ENCODE results near the gene CLEC7A.
A peak's percentile ranks its signal among the peaks of the same experiment; 100 is the strongest.

Gene CLEC7A

GRCh38 chr12:10130042-10130441, at the start of gene CLEC7A:
Gene CLEC7A, minus strand, starts transcription at chr12:10130199. Its CDS starts 117 bp downstream, at chr12:10130082.
- peak within 1 kb of the TSS; percentile 75 to 76 for H3K4me3 ChIP-seq (ENCODE audit: low read depth in 1 of 2, low read length in 1 of 2)
- no peaks in the 10 kb centered on the region for H3K27me3 ChIP-seq
- no peaks in the 10 kb centered on the region for H3K9me3 ChIP-seq
- TF ChIP-seq CTCF (IDR thresholded peaks at IDR 0.05): no peak
- H3K27ac ChIP-seq: peak within 1 kb of the TSS; percentile 99
- peaks cover 34% of the 10 kb centered on the region for H3K36me3 ChIP-seq
- H3K4me1 ChIP-seq (ENCODE audit: control insufficient read depth in 1 of 2, insufficient read depth in 1 of 2, low read depth in 1 of 2, low read length in 1 of 2): peaks cover 59 to 72% of the 10 kb centered on the region in 2 experiments

GRCh38 chr12:10179776-10180181, 49.8 kb upstream of the CLEC7A start:
- Histone ChIP-seq H3K27ac (no peak overlapping the region), H3K4me1 (ENCODE audit: control insufficient read depth in 1 of 2, insufficient read depth in 1 of 2, low read depth in 1 of 2, low read length in 1 of 2) (peaks cover 31% of the 10 kb centered on the region in 2 experiments)
- TF ChIP-seq CTCF (IDR thresholded peaks at IDR 0.05): no peak

GRCh38 chr12:10178821-10179220, 48.8 kb upstream of the CLEC7A start, which contains the start of gene TMEM52B:
Gene TMEM52B, plus strand, starts transcription at chr12:10179032. Its CDS starts 543 bp downstream, at chr12:10179575.
- H3K27ac ChIP-seq: no peak within 1 kb of the TSS
- no peak for TF ChIP-seq CTCF (IDR thresholded peaks at IDR 0.05)
- no peaks in the 10 kb centered on the region for H3K27me3 ChIP-seq
- H3K36me3 ChIP-seq: no peaks in the 10 kb centered on the region
- H3K4me1 ChIP-seq (ENCODE audit: control insufficient read depth in 1 of 2, insufficient read depth in 1 of 2, low read depth in 1 of 2, low read length in 1 of 2): peaks cover 21% of the 10 kb centered on the region in 2 experiments
- no peaks in the 10 kb centered on the region for H3K9me3 ChIP-seq
- no peak within 1 kb of the TSS for H3K4me3 ChIP-seq (ENCODE audit: low read depth in 1 of 2, low read length in 1 of 2)

More at GRCh38 chr12:10179776-10180181, 49.8 kb upstream of the CLEC7A start:
- no peaks in the 10 kb centered on the region for H3K36me3 ChIP-seq
- no peaks in the 10 kb centered on the region for H3K9me3 ChIP-seq
- H3K27me3 ChIP-seq: no peaks in the 10 kb centered on the region
- no peak overlapping the region for H3K4me3 ChIP-seq (ENCODE audit: low read depth in 1 of 2, low read length in 1 of 2)

- no peak overlapping the region for H3K4me3 ChIP-seq (ENCODE audit: low read depth in 1 of 2, low read length in 1 of 2)
- no peaks in the 10 kb centered on the region for H3K27me3 ChIP-seq
- no peaks in the 10 kb centered on the region for H3K9me3 ChIP-seq
- H3K27ac ChIP-seq: no peak overlapping the region
- no peak for TF ChIP-seq CTCF (IDR thresholded peaks at IDR 0.05)
- peaks cover 24 to 27% of the 10 kb centered on the region in 2 experiments for H3K4me1 ChIP-seq (ENCODE audit: control insufficient read depth in 1 of 2, insufficient read depth in 1 of 2, low read depth in 1 of 2, low read length in 1 of 2)
- no peaks in the 10 kb centered on the region for H3K36me3 ChIP-seq
These were observed 46.0 kb upstream of the CLEC7A start for GRCh38 chr12:10175846-10176636.

- Histone ChIP-seq H3K27me3 (no peaks in the 10 kb centered on the region), H3K4me1 (ENCODE audit: control insufficient read depth in 1 of 2, insufficient read depth in 1 of 2, low read depth in 1 of 2, low read length in 1 of 2) (peaks cover 30 to 36% of the 10 kb centered on the region in 2 experiments), H3K4me3 (ENCODE audit: low read depth in 1 of 2, low read length in 1 of 2) (no peak overlapping the region), H3K9me3 (no peaks in the 10 kb centered on the region), H3K36me3 (no peaks in the 10 kb centered on the region), H3K27ac (no peak overlapping the region)
- no peak for TF ChIP-seq CTCF (IDR thresholded peaks at IDR 0.05)
These were observed 45.1 kb upstream of the CLEC7A start for GRCh38 chr12:10174986-10175614.
